A673 (cell line): Measurements from ENCODE around the gene UBE2K.

Experiments used
- CTCF ChIP-seq: fragments of 300-800, 200-600 bp; sonication (generic); conservative IDR thresholded peaks from 2 replicates; pipeline ENCODE4 v1.5.1; 2017; ENCODE audit warnings: low read depth, mild to moderate bottlenecking, antibody characterized with exemption, low read length, moderate library complexity, mixed read lengths
- EZH2 ChIP-seq: fragments of 200-600 bp; sonication (generic); IDR thresholded peaks from 2 replicates; pipeline ENCODE4 v1.6.1; 2017; ENCODE audit warnings: borderline replicate concordance, low read depth, mild to moderate bottlenecking, mixed read lengths, antibody characterized with exemption, low read length; ENCODE audit not compliant: poor library complexity, severe bottlenecking

GRCh38 chr4:39648213-39648612 is 49.7 kb upstream of the UBE2K start:
- TF ChIP-seq CTCF (no peak), EZH2 (no peak)
